HCT116 (cell line): ENCODE data around the gene BABAM2. TPM values are rescaled to one million over a fixed set of nuclear protein-coding genes. Genes with fewer than 3 reads are reported as not detected.

Experiments
- ATAC-seq: fragments of 200-7000 bp; cut with Tn5 transposase; 2 replicates; pipeline ENCODE4 v1.9.1; 2020; ENCODE audit warnings: mild to moderate bottlenecking, moderate library complexity
- BruUV-seq: library from RNA; stranded (reverse); fragments of 400-500 nt; replicated peaks from 2 replicates; lab custom pipeline; 2021; lab: Mats Ljungman, UMichigan
- CTCF ChIA-PET: fragments of 300-600 bp; sonication (Branson Sonifier 250); formaldehyde crosslinking; loops from one replicate; lab custom pipeline; 2021; ENCODE audit warnings: antibody characterized with exemption; lab: Charles Lee
- POLR2A ChIA-PET: fragments of 300-600, 350-600 bp; sonication (Branson Sonifier 250); formaldehyde crosslinking; loops from one replicate; lab custom pipeline; 2021; ENCODE audit warnings: antibody characterized with exemption; lab: Charles Lee
- RAD21 ChIA-PET, 2 experiments: fragments of 300-600 bp; sonication (Branson Sonifier 250); formaldehyde crosslinking; loops; one replicate each; lab custom pipeline; 2023; ENCODE audit warnings: low total read pairs in 2 of 2; ENCODE audit not compliant: uncharacterized antibody in 2 of 2, unreplicated experiment in 2 of 2, low non-redundant PET in 1 of 2; lab: Charles Lee
- DNase-seq: peaks from one replicate; pipeline ENCODE4 v3.0.0-alpha.2; 2010; ENCODE audit warnings: low read depth, low spot score
- H2AFZ ChIP-seq: fragments of 200-600 bp; shearing (Covaris generic), sonication (generic); 2 replicates; pipeline ENCODE4 v1.6.1; 2017; ENCODE audit warnings: low read depth, mixed run types, mixed read lengths, antibody characterized with exemption, low read length; ENCODE audit not compliant: poor library complexity, severe bottlenecking
- H3K27ac ChIP-seq: 2 replicates; pipeline ENCODE4 v1.5.1; 2012; ENCODE audit warnings: low read depth, low read length
- H3K27me3 ChIP-seq: fragments of 200-600 bp; sonication (generic); 2 replicates; pipeline ENCODE4 v1.6.1; 2016; ENCODE audit warnings: mixed run types, low read length, mixed read lengths; ENCODE audit not compliant: insufficient read depth
- H3K36me3 ChIP-seq, 2 experiments: fragments of 200-500 bp in 1 of 2; fragments of 200-600 bp in 1 of 2; sonication (Bioruptor generic) in 1 of 2; sonication (generic) in 1 of 2; 2 replicates each; pipeline versions ENCODE4 v1.5.1 to v1.6.1; 2014 to 2016; ENCODE audit warnings: low read length in 2 of 2, inconsistent platforms in 1 of 2, mixed read lengths in 1 of 2, mixed run types in 1 of 2; ENCODE audit not compliant: insufficient read depth in 2 of 2, control insufficient read depth in 1 of 2
- H3K4me1 ChIP-seq, 2 experiments: fragments of 200-600 bp in 1 of 2; sonication (generic) in 1 of 2; 2 replicates each; pipeline versions ENCODE4 v1.5.1 to v1.6.1; 2012 to 2017; ENCODE audit warnings: low read length in 2 of 2, inconsistent platforms in 1 of 2, mild to moderate bottlenecking in 1 of 2, mixed read lengths in 1 of 2, mixed run types in 1 of 2, moderate library complexity in 1 of 2; ENCODE audit not compliant: insufficient read depth in 2 of 2, control insufficient read depth in 1 of 2
- H3K4me2 ChIP-seq: fragments of 200-600 bp; sonication (generic); 2 replicates; pipeline ENCODE4 v1.6.1; 2017; ENCODE audit warnings: mixed run types, low read length, mixed read lengths
- H3K4me3 ChIP-seq, 2 experiments: fragments of 200-600 bp in 1 of 2; sonication (generic) in 1 of 2; replicated peaks in 1 of 2; 2 replicates each; pipeline ENCODE4 v1.5.1; 2011 to 2016; ENCODE audit warnings: low read length in 2 of 2, control low read depth in 1 of 2, low read depth in 1 of 2, mild to moderate bottlenecking in 1 of 2, mixed read lengths in 1 of 2, mixed run types in 1 of 2
- H3K79me2 ChIP-seq: fragments of 200-600 bp; sonication (generic); 2 replicates; pipeline ENCODE4 v1.6.1; 2017; ENCODE audit warnings: mild to moderate bottlenecking, mixed run types, low read length, moderate library complexity, mixed read lengths; ENCODE audit not compliant: insufficient read depth
- H3K9ac ChIP-seq: fragments of 200-600 bp; sonication (generic); 2 replicates; pipeline ENCODE4 v1.6.1; 2016; ENCODE audit warnings: low read length, mixed read lengths
- H3K9me2 ChIP-seq: fragments of 200-600 bp; sonication (generic), shearing (Covaris generic); 2 replicates; pipeline ENCODE4 v1.6.1; 2017; ENCODE audit warnings: mixed run types, mild to moderate bottlenecking, moderate library complexity; ENCODE audit not compliant: insufficient read depth
- H3K9me3 ChIP-seq, 2 experiments: fragments of 200-500 bp in 1 of 2; fragments of 200-600 bp in 1 of 2; sonication (Bioruptor generic) in 1 of 2; sonication (generic) in 1 of 2; 2 replicates each; pipeline ENCODE4 v1.6.1; 2014 to 2017; ENCODE audit warnings: low read length in 2 of 2, mixed read lengths in 2 of 2, inconsistent platforms in 1 of 2, low read depth in 1 of 2, mild to moderate bottlenecking in 1 of 2, mixed run types in 1 of 2, moderate library complexity in 1 of 2; ENCODE audit not compliant: control insufficient read depth in 1 of 2, insufficient read depth in 1 of 2
- H4K20me1 ChIP-seq: fragments of 200-600 bp; sonication (generic), shearing (Covaris generic); 2 replicates; pipeline ENCODE4 v1.6.1; 2017; ENCODE audit warnings: mixed run types, mild to moderate bottlenecking, moderate library complexity; ENCODE audit not compliant: insufficient read depth
- CEBPB ChIP-seq: IDR thresholded peaks from 2 replicates; pipeline ENCODE4 v1.6.1; 2012; ENCODE audit warnings: low read depth
- EGR1 ChIP-seq: IDR thresholded peaks from 2 replicates; pipeline ENCODE4 v1.6.1; 2012; ENCODE audit warnings: low read depth
- EZH2 ChIP-seq: fragments of 200-600 bp; sonication (generic); IDR thresholded peaks from 2 replicates; pipeline ENCODE4 v1.6.1; 2017; ENCODE audit warnings: antibody characterized with exemption, mixed run types
- EZH2phosphoT487 ChIP-seq: fragments of 200-600 bp; IDR thresholded peaks from 2 replicates; pipeline ENCODE4 v1.6.1; 2018; ENCODE audit warnings: antibody characterized with exemption, borderline replicate concordance
- JUND ChIP-seq: IDR thresholded peaks from 2 replicates; pipeline ENCODE4 v1.6.1; 2012
- POLR2A ChIP-seq: IDR thresholded peaks from 2 replicates; pipeline ENCODE4 v1.7.0; 2011; ENCODE audit warnings: borderline replicate concordance; ENCODE audit not compliant: insufficient read depth, insufficient read length; ENCODE audit errors: extremely low read depth
- POLR2AphosphoS5 ChIP-seq: IDR thresholded peaks from 2 replicates; pipeline ENCODE4 v1.6.1; 2011; ENCODE audit warnings: mild to moderate bottlenecking, low read depth, low read length, moderate library complexity
- SIN3A ChIP-seq: IDR thresholded peaks from 2 replicates; pipeline ENCODE4 v1.6.1; 2012; ENCODE audit warnings: low read depth
- YY1 ChIP-seq: IDR thresholded peaks from 2 replicates; pipeline ENCODE4 v1.6.1; 2011; ENCODE audit warnings: low read length, low read depth, moderate library complexity, mild to moderate bottlenecking; ENCODE audit not compliant: insufficient replicate concordance; ENCODE audit errors: extremely low read depth
- ZNF274 ChIP-seq: fragments of 200-500 bp; sonication (Bioruptor generic); IDR thresholded peaks from 2 replicates; pipeline ENCODE4 v1.6.1; 2014; ENCODE audit warnings: mild to moderate bottlenecking, low read depth, low read length, inconsistent platforms
- intact Hi-C: fragments of 100-400 bp; cut with micrococcal nuclease; formaldehyde crosslinking; loops from 2 replicates; pipeline ENCODE4 v1.10.0; 2022
- total RNA-seq: library from RNA; stranded (reverse); gene quantifications from one replicate; pipeline ENCODE4 v1.2.1, GENCODE V29; 2021; ENCODE audit not compliant: unreplicated experiment
- TF ChIP-seq, protein P1 (sequence below): IDR thresholded peaks from 2 replicates; pipeline ENCODE4 v1.6.1; 2012; ENCODE audit warnings: low read depth
- TF ChIP-seq, protein P2 (sequence below): IDR thresholded peaks from 2 replicates; pipeline ENCODE4 v1.6.1; 2012

BABAM2 gene
- total RNA-seq, 1 experiment from 2014 or later, result 23.8 TPM

GRCh38 chr2:27901234-27901633 lies 10.7 kb downstream of the BABAM2 start (continued):
- TF ChIP-seq, protein P1, sequence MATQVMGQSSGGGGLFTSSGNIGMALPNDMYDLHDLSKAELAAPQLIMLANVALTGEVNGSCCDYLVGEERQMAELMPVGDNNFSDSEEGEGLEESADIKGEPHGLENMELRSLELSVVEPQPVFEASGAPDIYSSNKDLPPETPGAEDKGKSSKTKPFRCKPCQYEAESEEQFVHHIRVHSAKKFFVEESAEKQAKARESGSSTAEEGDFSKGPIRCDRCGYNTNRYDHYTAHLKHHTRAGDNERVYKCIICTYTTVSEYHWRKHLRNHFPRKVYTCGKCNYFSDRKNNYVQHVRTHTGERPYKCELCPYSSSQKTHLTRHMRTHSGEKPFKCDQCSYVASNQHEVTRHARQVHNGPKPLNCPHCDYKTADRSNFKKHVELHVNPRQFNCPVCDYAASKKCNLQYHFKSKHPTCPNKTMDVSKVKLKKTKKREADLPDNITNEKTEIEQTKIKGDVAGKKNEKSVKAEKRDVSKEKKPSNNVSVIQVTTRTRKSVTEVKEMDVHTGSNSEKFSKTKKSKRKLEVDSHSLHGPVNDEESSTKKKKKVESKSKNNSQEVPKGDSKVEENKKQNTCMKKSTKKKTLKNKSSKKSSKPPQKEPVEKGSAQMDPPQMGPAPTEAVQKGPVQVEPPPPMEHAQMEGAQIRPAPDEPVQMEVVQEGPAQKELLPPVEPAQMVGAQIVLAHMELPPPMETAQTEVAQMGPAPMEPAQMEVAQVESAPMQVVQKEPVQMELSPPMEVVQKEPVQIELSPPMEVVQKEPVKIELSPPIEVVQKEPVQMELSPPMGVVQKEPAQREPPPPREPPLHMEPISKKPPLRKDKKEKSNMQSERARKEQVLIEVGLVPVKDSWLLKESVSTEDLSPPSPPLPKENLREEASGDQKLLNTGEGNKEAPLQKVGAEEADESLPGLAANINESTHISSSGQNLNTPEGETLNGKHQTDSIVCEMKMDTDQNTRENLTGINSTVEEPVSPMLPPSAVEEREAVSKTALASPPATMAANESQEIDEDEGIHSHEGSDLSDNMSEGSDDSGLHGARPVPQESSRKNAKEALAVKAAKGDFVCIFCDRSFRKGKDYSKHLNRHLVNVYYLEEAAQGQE, result no peak
- TF ChIP-seq JUND (no peak), EZH2phosphoT487 (no peak)

DNA sequence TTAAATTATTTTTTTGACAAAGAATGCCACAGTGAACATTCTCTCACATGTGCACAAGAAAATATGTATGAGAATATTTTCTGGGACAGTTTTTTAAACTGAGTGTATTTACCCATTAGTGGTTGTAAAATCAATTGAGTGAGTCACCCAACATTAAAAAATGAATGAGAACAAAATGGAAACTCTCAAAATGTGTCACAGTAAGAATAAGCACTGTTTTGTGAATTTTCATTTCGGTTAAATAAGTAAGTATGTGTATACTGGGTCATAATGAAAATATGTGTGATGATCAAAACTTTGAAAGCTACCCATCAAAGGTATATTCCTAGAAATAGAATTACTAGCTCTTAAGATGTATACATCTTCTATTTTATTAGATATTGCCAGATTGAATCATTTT lies 11.6 kb downstream of the BABAM2 start:
- BruUV-seq, result no TSS peak
- H3K27ac ChIP-seq, result no peak overlapping the region
- POLR2A ChIA-PET, result no interaction called here
- no peak for ATAC-seq
- TF ChIP-seq ZNF274, result no peak
- TF ChIP-seq CEBPB, result no peak
- TF ChIP-seq YY1, result no peak
- no peak for TF ChIP-seq SIN3A
- TF ChIP-seq, protein P2, sequence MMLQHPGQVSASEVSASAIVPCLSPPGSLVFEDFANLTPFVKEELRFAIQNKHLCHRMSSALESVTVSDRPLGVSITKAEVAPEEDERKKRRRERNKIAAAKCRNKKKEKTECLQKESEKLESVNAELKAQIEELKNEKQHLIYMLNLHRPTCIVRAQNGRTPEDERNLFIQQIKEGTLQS, result no peak
- TF ChIP-seq EGR1, result no peak
- no peak for TF ChIP-seq POLR2A
- TF ChIP-seq JUND, result no peak
- TF ChIP-seq EZH2, result no peak
- TF ChIP-seq POLR2AphosphoS5, result no peak
- TF ChIP-seq, all 23 proteins: peak for 0
- intact Hi-C loops, result no loop called here
- RAD21 ChIA-PET, result no interaction called here
- H3K9me3 ChIP-seq, result no peaks in the 10 kb centered on the region
- no peak overlapping the region for H2AFZ ChIP-seq
- peaks cover 0 to 7% of the 10 kb centered on the region in 2 experiments; a peak in 1 of 4 replicates for H3K36me3 ChIP-seq
- peaks cover 3% of the 10 kb centered on the region; the same call in 1 of the 2 replicates for H3K79me2 ChIP-seq
- H3K27me3 ChIP-seq, result no peaks in the 10 kb centered on the region
- H4K20me1 ChIP-seq, result no peaks in the 10 kb centered on the region
- H3K9me2 ChIP-seq, result no peaks in the 10 kb centered on the region
- CTCF ChIA-PET, result no interaction called here
- no peak overlapping the region for H3K4me2 ChIP-seq
- H3K4me1 ChIP-seq, result peaks cover 4 to 11% of the 10 kb centered on the region in 2 experiments; a peak in 2 of 4 replicates
- H3K4me3 ChIP-seq, result no peak overlapping the region
- no peak for DNase-seq
- no peak overlapping the region for H3K9ac ChIP-seq
